Limb (tissue), 2 donors: ENCODE measurements around the gene NDUFS3.

Experiments
- DNase-seq, 2 donors: peaks; one replicate each; pipeline ENCODE4 v3.0.0-alpha.2; 2016; ENCODE audit errors: extremely low spot score in 2 of 2

Gene NDUFS3

GRCh38 chr11:47631473-47631872 lies 52.6 kb downstream of the NDUFS3 start:
- DNase-seq = no peak
